Keratinocyte (primary cell): Measurements from ENCODE around the gene ZNF441. TPM values are rescaled to one million over a fixed set of nuclear protein-coding genes. Genes with fewer than 3 reads are reported as not detected.

Experiments used
- DNase-seq: peaks from one replicate; pipeline ENCODE4 v3.0.0-alpha.2; 2011; ENCODE audit warnings: low read depth, missing footprints, low spot score
- FAIRE-seq: peaks from 2 replicates; lab custom pipeline; 2011; peaks lifted over from hg19 to GRCh38; lab: Jason Lieb, UNC
- H2AFZ ChIP-seq: 2 replicates; pipeline ENCODE4 v1.6.0; 2012; ENCODE audit warnings: low read length, control low read depth, inconsistent platforms; ENCODE audit not compliant: control insufficient read depth
- H3K27ac ChIP-seq: 2 replicates; pipeline ENCODE4 v1.5.1; 2011; ENCODE audit warnings: low read length; ENCODE audit not compliant: control insufficient read depth, insufficient read depth
- H3K27me3 ChIP-seq: 3 replicates; pipeline ENCODE4 v1.6.0; 2011; ENCODE audit warnings: low read length; ENCODE audit not compliant: control insufficient read depth, insufficient read depth; ENCODE audit errors: extremely low read depth
- H3K36me3 ChIP-seq, 2 experiments: 2 replicates in 1 of 2; 3 replicates in 1 of 2; pipeline ENCODE4 v1.5.1; 2011; ENCODE audit warnings: low read length in 2 of 2, mild to moderate bottlenecking in 1 of 2; ENCODE audit not compliant: control insufficient read depth in 2 of 2, insufficient read depth in 2 of 2; ENCODE audit errors: extremely low read depth in 1 of 2
- H3K4me1 ChIP-seq: 3 replicates; pipeline ENCODE4 v1.5.1; 2011; ENCODE audit warnings: low read length; ENCODE audit not compliant: control insufficient read depth, insufficient read depth; ENCODE audit errors: extremely low read depth
- H3K4me2 ChIP-seq: 3 replicates; pipeline ENCODE4 v1.6.0; 2011; ENCODE audit warnings: low read depth, low read length; ENCODE audit not compliant: control insufficient read depth, insufficient read depth; ENCODE audit errors: extremely low read depth
- H3K4me3 ChIP-seq, 3 experiments: fragments of 200-600 bp in 1 of 3; sonication (generic) in 1 of 3; 2 replicates in 2 of 3; 3 replicates in 1 of 3; pipeline ENCODE4 v1.5.1; 2011 to 2016; ENCODE audit warnings: low read length in 3 of 3, mild to moderate bottlenecking in 3 of 3, control low read depth in 2 of 3, inconsistent platforms in 1 of 3, low read depth in 1 of 3, mixed read lengths in 1 of 3, mixed run types in 1 of 3, moderate library complexity in 1 of 3; ENCODE audit not compliant: control insufficient read depth in 2 of 3, insufficient read depth in 2 of 3; ENCODE audit errors: extremely low read depth in 1 of 3
- H3K79me2 ChIP-seq: 2 replicates; pipeline ENCODE4 v1.6.0; 2012; ENCODE audit warnings: low read length; ENCODE audit not compliant: control insufficient read depth, insufficient read depth
- H3K9ac ChIP-seq: 3 replicates; pipeline ENCODE4 v1.6.0; 2011; ENCODE audit warnings: low read length; ENCODE audit not compliant: control insufficient read depth, insufficient read depth; ENCODE audit errors: extremely low read depth
- H3K9me1 ChIP-seq: 3 replicates; pipeline ENCODE4 v1.6.0; 2011; ENCODE audit warnings: low read length; ENCODE audit not compliant: control insufficient read depth, insufficient read depth; ENCODE audit errors: extremely low read depth
- H3K9me3 ChIP-seq: 2 replicates; pipeline ENCODE4 v1.5.1; 2012; ENCODE audit warnings: low read depth, low read length; ENCODE audit not compliant: control insufficient read depth
- H4K20me1 ChIP-seq: 3 replicates; pipeline ENCODE4 v1.6.0; 2011; ENCODE audit warnings: low read length; ENCODE audit not compliant: control insufficient read depth, insufficient read depth; ENCODE audit errors: extremely low read depth
- EZH2 ChIP-seq: IDR thresholded peaks from one replicate; pipeline ENCODE4 v1.6.1; 2012; ENCODE audit warnings: inconsistent platforms, mild to moderate bottlenecking, low read length, moderate library complexity
- dilution Hi-C: fragments of 300-500 bp; cut with MboI; formaldehyde crosslinking; loops from one replicate; pipeline ENCODE4 v1.7.0; 2020; ENCODE audit warnings: low sequenced_read_pairs; ENCODE audit not compliant: extremely low pct_ligation_motif_present
- polyA plus RNA-seq, 5 experiments: library from polyadenylated mRNA; depleted of rRNA in 3 of 5; stranded (reverse) in 3 of 5; stranded (forward) in 1 of 5; unstranded in 1 of 5; fragments of >200 nt; gene quantifications; 1 replicate in 1 of 5; 2 replicates in 3 of 5; 3 replicates in 1 of 5; pipeline versions ENCODE4 v1.2.1 to v1.2.3, GENCODE V29; 2011 to 2012; ENCODE audit warnings: missing spikeins in 2 of 5, low read depth in 1 of 5, low replicate concordance in 1 of 5
- TF ChIP-seq, protein P1 (sequence below), 3 experiments: IDR thresholded peaks in 1 of 3; conservative IDR thresholded peaks in 1 of 3; optimal IDR thresholded peaks in 1 of 3; 2 replicates in 2 of 3; 3 replicates in 1 of 3; pipeline versions ENCODE3 to v1.5.1; 2011; ENCODE audit warnings: low read length in 3 of 3, mild to moderate bottlenecking in 3 of 3, moderate library complexity in 2 of 3, control low read depth in 1 of 3, inconsistent platforms in 1 of 3; ENCODE audit not compliant: insufficient read depth in 2 of 3; ENCODE audit errors: extremely low read depth in 1 of 3

Gene ZNF441
- polyA plus RNA-seq, 1 donor (not counting 4 experiments of a cell fraction or from before 2014, with no cell fraction given), result 3.1 TPM

DNA sequence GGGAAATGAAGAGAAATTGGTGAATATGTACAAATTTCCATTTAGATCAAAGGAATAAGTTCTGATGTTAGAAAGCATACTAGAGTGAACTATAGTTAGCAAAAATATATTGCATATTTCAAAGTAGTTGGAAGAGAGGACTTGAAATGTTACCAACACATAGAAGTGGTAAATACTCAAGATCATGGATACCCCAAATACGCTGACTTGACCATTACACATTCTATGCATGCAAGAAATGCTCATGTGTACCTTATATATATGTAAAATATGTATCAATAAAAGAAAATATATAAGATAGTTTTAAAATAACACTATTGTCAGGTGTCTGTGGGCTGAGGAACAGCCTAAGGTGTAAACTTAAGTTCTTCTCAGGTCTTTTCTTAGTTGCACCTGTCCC, 17.0 kb downstream of the ZNF441 start:
- Histone ChIP-seq H4K20me1 (no peaks in the 10 kb centered on the region), H3K4me1 (no peaks in the 10 kb centered on the region), H2AFZ (no peak overlapping the region), H3K79me2 (no peaks in the 10 kb centered on the region), H3K27me3 (no peaks in the 10 kb centered on the region), H3K27ac (no peak overlapping the region), H3K9me1 (no peaks in the 10 kb centered on the region), H3K4me2 (no peak overlapping the region), H3K9ac (no peak overlapping the region), H3K4me3 (no peak overlapping the region), H3K9me3 (peaks cover 22% of the 10 kb centered on the region), H3K36me3 (peaks cover 11 to 13% of the 10 kb centered on the region in 2 experiments)
- no peak for FAIRE-seq
- no peak for DNase-seq
- TF ChIP-seq, protein P1, sequence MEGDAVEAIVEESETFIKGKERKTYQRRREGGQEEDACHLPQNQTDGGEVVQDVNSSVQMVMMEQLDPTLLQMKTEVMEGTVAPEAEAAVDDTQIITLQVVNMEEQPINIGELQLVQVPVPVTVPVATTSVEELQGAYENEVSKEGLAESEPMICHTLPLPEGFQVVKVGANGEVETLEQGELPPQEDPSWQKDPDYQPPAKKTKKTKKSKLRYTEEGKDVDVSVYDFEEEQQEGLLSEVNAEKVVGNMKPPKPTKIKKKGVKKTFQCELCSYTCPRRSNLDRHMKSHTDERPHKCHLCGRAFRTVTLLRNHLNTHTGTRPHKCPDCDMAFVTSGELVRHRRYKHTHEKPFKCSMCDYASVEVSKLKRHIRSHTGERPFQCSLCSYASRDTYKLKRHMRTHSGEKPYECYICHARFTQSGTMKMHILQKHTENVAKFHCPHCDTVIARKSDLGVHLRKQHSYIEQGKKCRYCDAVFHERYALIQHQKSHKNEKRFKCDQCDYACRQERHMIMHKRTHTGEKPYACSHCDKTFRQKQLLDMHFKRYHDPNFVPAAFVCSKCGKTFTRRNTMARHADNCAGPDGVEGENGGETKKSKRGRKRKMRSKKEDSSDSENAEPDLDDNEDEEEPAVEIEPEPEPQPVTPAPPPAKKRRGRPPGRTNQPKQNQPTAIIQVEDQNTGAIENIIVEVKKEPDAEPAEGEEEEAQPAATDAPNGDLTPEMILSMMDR (optimal IDR thresholded peaks at IDR 0.05 in 1 of 3, IDR thresholded peaks at IDR 0.05 in 1 of 3, conservative IDR thresholded peaks at IDR 0.05 in 1 of 3; ENCODE audit: extremely low read depth in 1 of 3, insufficient read depth in 2 of 3, low read length in 3 of 3), result no peak
- no peak for TF ChIP-seq EZH2
- dilution Hi-C loops, result no loop called here

DNA sequence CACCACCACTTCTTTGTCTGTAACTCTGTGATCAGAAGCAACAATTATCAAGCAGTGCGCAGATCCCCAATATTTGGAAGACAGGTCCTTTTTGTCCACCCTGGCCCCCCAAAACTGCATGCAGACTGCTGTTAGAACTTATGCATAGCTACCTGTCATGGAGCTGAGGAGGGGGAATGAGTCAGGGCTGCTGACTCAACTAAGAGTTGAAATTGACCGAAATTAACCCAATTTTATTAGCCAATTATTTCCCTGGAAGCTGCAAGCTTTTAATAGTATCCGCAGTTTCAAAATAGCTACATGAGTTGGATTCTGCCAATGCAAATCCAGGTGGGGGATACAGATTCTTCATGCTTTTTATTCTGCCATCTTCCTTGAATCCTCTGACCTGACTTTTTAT, 17.6 kb downstream of the ZNF441 start:
- Histone ChIP-seq H4K20me1 (no peaks in the 10 kb centered on the region), H3K27ac (no peak overlapping the region), H3K36me3 (peaks cover 9 to 10% of the 10 kb centered on the region in 2 experiments), H3K4me2 (no peak overlapping the region), H3K9me3 (peaks cover 20% of the 10 kb centered on the region), H3K9me1 (no peaks in the 10 kb centered on the region), H3K79me2 (no peaks in the 10 kb centered on the region), H3K4me1 (no peaks in the 10 kb centered on the region), H2AFZ (no peak overlapping the region), H3K4me3 (no peak overlapping the region), H3K9ac (no peak overlapping the region), H3K27me3 (no peaks in the 10 kb centered on the region)
- FAIRE-seq (no peak), DNase-seq (no peak)
- TF ChIP-seq, protein P1 (optimal IDR thresholded peaks at IDR 0.05 in 1 of 3, IDR thresholded peaks at IDR 0.05 in 1 of 3, conservative IDR thresholded peaks at IDR 0.05 in 1 of 3; ENCODE audit: extremely low read depth in 1 of 3, insufficient read depth in 2 of 3, low read length in 3 of 3), result no peak
- no peak for TF ChIP-seq EZH2
- dilution Hi-C loops, result no loop called here
